ENCODE measurements around the gene ZDHHC3.

DNA sequence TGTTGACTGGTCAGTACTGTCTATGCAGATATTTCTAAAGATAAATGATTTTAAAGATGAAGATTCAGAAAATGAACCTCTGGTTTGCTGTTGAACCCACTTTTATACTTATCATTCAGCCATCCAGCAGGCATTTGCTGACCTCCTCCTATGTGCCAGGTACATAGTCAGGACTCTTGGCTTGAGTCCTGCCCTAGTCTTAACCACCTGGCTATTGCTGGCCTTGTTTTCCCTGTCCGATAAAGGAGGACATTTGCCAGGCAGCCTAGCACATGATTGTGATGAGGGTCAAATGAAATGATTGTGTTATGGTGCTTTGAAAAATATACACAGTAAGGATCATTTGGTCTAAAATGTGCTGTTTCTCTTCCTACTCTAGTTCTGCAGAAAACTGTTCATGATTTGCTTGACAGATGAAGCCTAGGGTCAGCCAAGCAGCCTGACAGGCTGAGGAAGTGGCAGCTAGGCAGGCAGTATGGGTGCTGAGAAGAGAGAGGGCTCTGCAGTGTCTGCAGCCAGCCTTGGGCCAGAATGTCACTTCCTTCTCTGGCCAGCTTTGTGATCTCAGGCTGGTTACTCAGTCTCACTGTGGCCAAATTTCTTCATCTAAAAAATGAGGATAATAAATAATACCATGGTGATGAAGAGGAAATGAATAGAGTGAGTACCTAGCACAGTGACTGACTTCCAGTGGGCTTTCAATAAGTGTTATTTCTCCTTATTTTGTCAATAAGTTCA, 13.8 kb upstream of the ZDHHC3 start:
- TF ChIP-seq, protein P1, sequence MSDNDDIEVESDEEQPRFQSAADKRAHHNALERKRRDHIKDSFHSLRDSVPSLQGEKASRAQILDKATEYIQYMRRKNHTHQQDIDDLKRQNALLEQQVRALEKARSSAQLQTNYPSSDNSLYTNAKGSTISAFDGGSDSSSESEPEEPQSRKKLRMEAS (IDR thresholded peaks at IDR 0.05; ENCODE audit: low read depth) = no peak
- TF ChIP-seq JUND (IDR thresholded peaks at IDR 0.05) = no peak
- TF ChIP-seq, protein P2, sequence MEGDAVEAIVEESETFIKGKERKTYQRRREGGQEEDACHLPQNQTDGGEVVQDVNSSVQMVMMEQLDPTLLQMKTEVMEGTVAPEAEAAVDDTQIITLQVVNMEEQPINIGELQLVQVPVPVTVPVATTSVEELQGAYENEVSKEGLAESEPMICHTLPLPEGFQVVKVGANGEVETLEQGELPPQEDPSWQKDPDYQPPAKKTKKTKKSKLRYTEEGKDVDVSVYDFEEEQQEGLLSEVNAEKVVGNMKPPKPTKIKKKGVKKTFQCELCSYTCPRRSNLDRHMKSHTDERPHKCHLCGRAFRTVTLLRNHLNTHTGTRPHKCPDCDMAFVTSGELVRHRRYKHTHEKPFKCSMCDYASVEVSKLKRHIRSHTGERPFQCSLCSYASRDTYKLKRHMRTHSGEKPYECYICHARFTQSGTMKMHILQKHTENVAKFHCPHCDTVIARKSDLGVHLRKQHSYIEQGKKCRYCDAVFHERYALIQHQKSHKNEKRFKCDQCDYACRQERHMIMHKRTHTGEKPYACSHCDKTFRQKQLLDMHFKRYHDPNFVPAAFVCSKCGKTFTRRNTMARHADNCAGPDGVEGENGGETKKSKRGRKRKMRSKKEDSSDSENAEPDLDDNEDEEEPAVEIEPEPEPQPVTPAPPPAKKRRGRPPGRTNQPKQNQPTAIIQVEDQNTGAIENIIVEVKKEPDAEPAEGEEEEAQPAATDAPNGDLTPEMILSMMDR (IDR thresholded peaks at IDR 0.05) = no peak
